8988T (cell line): ENCODE measurements around the gene AADACL3.
"Not testable (repeated sequence)": the region's sequence is repeated elsewhere in the genome, so short reads cannot be mapped to it uniquely, and the experiment has no call there.

ENCODE experiments used
- DNase-seq: peaks from one replicate; pipeline ENCODE4 v3.0.0; 2011

Gene AADACL3, protein sequence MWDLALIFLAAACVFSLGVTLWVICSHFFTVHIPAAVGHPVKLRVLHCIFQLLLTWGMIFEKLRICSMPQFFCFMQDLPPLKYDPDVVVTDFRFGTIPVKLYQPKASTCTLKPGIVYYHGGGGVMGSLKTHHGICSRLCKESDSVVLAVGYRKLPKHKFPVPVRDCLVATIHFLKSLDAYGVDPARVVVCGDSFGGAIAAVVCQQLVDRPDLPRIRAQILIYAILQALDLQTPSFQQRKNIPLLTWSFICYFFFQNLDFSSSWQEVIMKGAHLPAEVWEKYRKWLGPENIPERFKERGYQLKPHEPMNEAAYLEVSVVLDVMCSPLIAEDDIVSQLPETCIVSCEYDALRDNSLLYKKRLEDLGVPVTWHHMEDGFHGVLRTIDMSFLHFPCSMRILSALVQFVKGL

DNA sequence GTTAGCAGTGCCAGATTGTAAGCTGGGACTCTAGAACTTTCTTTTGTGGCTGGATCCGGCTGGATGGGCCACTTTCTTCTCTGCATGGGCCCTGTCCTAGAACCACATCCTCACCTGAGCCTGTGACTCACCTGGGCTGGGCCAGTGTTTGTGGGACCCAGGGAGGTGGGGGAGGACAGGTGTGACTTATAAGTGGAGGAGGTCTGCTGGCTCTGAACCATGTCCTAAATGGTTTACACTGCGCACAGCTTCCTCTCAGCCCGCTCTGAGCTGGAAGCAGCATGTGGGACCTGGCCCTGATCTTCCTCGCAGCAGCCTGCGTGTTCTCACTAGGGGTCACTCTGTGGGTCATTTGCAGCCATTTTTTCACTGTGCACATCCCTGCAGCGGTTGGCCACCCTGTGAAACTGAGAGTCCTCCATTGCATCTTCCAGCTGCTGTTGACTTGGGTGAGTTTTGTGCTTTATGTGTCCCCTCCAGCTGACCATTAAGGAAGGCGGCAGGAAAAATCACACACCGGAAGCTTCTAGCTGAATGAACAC, at the start of gene AADACL3:
Gene AADACL3 (plus strand): TSS at position 215 of the 542 bp plus-strand sequence. CDS start 67 bp downstream, at position 282.
- no peak for DNase-seq

GRCh38 chr1:12666141-12666735, 49.7 kb upstream of the AADACL3 start:
- no peak for DNase-seq

GRCh38 chr1:12669529-12670068, 46.3 kb upstream of the AADACL3 start:
- no peak for DNase-seq

- DNase-seq, result no peak
Observed at GRCh38 chr1:12674358-12674757, 41.6 kb upstream of the AADACL3 start.

DNA sequence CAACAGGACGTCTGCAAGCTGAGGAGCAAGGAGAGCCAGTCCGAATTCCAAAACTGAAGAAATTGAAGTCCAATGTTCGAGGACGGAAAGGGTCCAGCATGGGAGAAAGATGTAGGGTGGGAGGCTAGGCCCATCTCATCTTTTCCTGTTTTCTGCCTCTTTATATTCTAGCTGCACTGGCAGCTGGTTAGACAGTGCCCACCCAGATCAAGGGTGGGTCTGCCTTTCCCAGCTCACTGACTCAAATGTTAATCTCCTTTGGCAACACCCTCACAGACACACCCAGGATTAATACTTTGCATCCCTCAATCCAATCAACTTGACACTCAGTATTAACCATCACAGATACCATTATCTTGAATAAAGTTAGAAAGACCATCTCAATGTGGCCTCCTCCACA, 39.8 kb upstream of the AADACL3 start:
- not testable (repeated sequence) for DNase-seq

GRCh38 chr1:12677565-12677964, 38.3 kb upstream of the AADACL3 start:
- no peak for DNase-seq

DNA sequence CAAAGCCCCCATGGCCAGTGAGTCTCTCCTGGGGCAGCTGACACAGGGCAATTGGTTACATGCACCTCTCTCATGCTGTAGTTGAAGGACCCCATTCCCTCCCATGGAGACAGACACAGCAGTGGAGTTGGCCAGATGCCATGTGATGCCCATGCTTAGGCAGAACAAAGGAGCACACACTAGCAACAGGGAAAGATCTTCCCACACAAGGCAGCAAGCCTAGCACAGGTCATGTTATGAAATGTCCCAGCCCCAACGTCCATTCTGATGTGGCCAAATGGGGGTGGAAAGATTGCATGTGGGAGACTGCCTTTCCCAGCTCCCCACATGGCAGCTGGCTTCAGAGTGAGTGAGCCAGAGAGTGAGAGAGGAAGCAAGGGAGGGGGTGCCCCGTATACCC, 37.6 kb upstream of the AADACL3 start:
- DNase-seq, result no peak

DNA sequence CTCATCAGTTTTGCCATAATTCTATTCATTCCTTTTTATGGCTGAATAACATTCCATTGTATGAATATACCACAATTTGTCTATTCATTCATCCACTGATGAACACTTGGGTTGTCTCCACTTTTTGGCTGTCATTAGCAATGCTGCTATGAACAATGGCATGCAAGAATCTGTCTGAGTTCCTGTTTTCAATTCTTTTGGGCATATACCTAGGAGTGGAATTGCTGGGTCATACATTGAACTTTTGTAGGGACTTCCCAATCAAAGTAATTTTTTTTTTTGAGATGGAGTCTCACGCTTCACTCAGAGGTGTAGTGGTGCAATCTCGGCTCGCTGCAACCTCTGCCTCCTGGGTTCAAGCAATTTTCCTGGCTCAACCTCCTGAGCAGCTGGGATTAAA, 37.1 kb upstream of the AADACL3 start:
- no peak for DNase-seq

- DNase-seq, result no peak
Observed at GRCh38 chr1:12690156-12690555, 25.8 kb upstream of the AADACL3 start.

- no peak for DNase-seq
Observed at GRCh38 chr1:12692967-12693782, 22.7 kb upstream of the AADACL3 start.

GRCh38 chr1:12696658-12697057, 19.3 kb upstream of the AADACL3 start:
- no peak for DNase-seq

DNA sequence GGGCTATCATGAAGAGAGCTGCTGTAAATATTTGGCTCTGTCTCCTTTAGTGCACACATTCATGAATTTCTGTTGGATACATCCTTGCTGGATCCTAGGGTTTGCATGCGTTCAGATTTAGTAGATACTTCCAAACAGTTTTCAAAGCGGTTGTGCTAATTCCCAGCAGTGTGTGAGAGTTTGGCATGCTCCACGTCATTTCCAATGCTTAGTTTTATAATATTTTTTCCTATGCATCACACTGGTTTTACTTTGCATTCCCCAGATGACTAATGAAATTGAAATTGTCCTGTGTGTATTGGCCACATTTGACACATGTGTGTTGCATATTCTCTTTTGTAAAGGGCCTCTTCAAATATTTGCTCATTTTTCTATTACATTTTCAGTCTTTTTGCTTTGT, 18.5 kb upstream of the AADACL3 start:
- no peak for DNase-seq

DNA sequence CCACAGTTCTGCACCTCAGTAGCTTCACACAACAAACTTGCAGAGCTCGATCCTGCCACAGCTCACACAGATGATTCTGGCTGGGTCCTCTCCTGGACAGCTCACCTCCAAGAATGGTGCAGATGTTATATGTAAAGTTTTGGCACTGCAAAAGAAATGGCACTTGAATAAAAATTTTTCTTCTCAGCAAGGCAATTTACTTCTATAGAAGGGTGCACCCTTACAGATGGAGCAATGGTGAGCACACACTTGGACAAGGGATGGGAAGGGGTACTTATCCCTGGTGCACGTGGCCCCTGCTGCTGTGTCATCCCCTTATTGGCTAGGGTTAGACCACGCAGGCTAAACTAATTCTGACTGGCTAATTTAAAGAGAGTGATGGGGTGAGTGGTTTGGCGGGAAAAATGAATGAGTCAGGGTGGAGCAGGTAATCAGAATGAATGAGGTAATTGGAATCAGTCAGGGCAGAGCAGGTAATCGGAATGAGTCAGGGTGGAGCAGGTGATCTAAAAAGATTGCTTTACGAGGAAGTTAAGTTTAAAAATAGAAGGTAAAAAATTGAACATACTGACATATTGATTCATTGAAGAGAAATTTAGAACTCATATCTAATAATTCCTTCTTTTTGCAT, 12.0 kb upstream of the AADACL3 start:
- DNase-seq, result no peak

DNA sequence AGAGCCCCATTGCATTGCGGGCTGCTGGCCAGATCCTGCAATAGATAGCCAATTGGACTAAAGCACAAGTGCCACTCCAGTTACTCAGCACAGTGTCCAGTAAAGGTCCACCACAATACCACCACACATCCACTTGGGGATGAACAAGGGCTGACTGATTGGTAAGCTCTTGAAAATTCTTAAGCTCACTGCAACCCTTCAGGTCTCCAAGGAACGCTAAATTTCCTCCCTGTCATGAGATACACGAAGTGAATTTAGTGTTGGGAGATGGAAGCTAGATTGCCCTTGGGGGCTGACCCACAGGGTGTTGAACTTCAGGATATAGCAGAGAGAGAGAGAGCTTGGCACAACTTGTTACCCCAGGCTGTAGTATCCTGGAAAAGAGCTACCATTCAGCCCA, 9.8 kb upstream of the AADACL3 start:
- no peak for DNase-seq

GRCh38 chr1:12708396-12709090, 7.4 kb upstream of the AADACL3 start:
- no peak for DNase-seq

DNA sequence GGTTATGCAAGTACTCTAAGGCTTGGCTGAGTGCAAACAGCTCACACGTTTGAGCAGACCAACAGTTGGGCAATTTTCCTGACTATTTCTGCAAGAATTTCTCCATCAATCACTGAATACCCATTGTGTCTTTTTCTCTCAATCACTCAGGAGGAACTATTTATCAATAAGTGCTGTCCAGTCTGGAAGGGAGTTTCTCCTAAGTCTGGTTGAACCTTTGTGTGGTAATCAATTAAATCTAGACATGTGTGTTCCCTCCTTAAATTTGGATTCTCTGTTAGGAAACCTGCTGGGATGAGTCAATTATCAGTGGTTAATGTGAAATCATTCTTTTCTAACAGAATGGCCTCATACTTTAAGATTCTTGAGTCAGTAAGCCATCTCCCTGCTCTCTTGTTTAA, 6.8 kb upstream of the AADACL3 start:
- DNase-seq, result no peak

GRCh38 chr1:12709696-12710095, 6.2 kb upstream of the AADACL3 start:
- DNase-seq, result no peak

DNA sequence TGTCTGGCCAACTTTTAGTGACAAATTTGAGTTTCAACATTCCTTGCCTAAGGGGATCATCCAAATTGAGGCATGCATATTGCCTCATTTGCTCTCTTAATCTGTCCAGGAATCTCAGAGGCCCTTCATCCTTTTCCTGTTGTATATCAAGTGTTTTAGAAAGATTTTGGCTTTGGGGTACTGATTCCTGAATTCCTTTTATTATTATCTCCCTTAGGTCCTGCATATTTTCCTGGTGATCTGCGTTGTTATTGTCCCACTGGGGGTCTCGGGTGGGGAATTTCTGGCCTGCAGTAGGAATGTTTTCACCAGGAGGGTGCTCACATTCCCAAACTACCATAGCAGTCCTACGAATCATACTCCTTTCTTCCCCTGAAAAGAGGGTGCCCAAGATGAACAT, 4.4 kb upstream of the AADACL3 start:
- no peak for DNase-seq

- no peak for DNase-seq
Observed at GRCh38 chr1:12712076-12712475, 3.8 kb upstream of the AADACL3 start.

DNA sequence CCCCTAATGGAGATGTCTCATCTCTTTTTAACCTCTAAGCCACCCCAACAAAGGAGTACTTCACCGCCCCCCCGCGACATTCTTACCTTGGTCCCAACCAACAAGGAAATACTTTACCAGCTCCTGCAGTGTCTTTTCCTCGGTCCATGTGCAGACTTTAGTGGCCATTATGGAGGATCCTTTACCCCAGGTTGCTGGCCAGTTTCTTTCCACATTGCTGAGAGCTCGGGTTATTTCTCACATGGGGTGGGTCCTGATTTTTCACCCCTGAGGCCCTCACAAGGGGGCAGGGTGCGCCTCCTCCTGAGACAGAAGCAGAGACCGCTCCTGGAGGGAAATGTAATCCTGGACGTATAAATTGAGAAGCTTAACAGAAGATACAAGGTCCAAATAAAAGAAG, 3.0 kb upstream of the AADACL3 start:
- DNase-seq, result no peak

- not testable (repeated sequence) for DNase-seq
Observed at GRCh38 chr1:12713651-12714050, 2.3 kb upstream of the AADACL3 start.
